ENCODE data around the gene PCBP2.

The PCBP2 gene

GRCh38 chr12:53450936-53451335, 966 bp upstream of the PCBP2 start:
- no peak overlapping the region for H3K4me3 ChIP-seq (replicated peaks; ENCODE audit: low read depth, low read length)
- no peak for DNase-seq (ENCODE audit: extremely low read depth, low read depth)
- TF ChIP-seq CTCF (IDR thresholded peaks at IDR 0.05; ENCODE audit: low read depth, low read length, missing control alignments): no peak

GRCh38 chr12:53452159-53453077, 516 bp downstream of the PCBP2 start:
- no peak for DNase-seq (ENCODE audit: extremely low read depth, low read depth)
- peak overlapping the region; percentile 69 for H3K4me3 ChIP-seq (replicated peaks; ENCODE audit: low read depth, low read length)
- TF ChIP-seq CTCF (IDR thresholded peaks at IDR 0.05; ENCODE audit: low read depth, low read length, missing control alignments): peak; percentile 10

- H3K4me3 ChIP-seq (replicated peaks; ENCODE audit: low read depth, low read length): peak overlapping the region; percentile 69
- no peak for TF ChIP-seq CTCF (IDR thresholded peaks at IDR 0.05; ENCODE audit: low read depth, low read length, missing control alignments)
Measured at GRCh38 chr12:53453953-53454640, 2.2 kb downstream of the PCBP2 start.

DNA sequence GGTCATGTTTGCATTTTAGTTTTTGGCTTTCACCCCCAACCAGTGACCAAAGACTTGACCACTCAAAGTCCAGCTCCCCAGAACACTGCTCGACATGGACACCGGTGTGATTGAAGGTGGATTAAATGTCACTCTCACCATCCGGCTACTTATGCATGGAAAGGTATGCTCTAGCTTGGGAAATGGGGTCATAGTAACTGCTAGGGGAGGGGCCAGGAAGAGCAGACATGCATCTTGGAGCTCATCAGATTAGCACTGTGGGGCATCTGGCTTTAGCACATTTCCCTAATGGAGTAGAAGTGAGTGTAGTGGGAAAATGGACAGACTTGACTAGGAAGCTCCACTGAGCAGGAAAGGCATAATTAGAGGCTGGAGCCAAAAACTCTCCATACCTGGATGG, 2.8 kb downstream of the PCBP2 start:
- no peak for TF ChIP-seq CTCF (IDR thresholded peaks at IDR 0.05; ENCODE audit: low read depth, low read length, missing control alignments)
- peak overlapping the region; percentile 69 for H3K4me3 ChIP-seq (replicated peaks; ENCODE audit: low read depth, low read length)
- DNase-seq (ENCODE audit: extremely low read depth, low read depth): no peak

More at GRCh38 chr12:53453953-53454640, 2.2 kb downstream of the PCBP2 start:
- DNase-seq (ENCODE audit: extremely low read depth, low read depth): no peak

- no peak for TF ChIP-seq CTCF (IDR thresholded peaks at IDR 0.05; ENCODE audit: low read depth, low read length, missing control alignments)
- DNase-seq (ENCODE audit: extremely low read depth, low read depth): no peak
- H3K4me3 ChIP-seq (replicated peaks; ENCODE audit: low read depth, low read length): no peak overlapping the region
Measured at GRCh38 chr12:53456654-53457366, 4.9 kb downstream of the PCBP2 start.

- H3K4me3 ChIP-seq (replicated peaks; ENCODE audit: low read depth, low read length): no peak overlapping the region
- no peak for DNase-seq (ENCODE audit: extremely low read depth, low read depth)
- TF ChIP-seq CTCF (IDR thresholded peaks at IDR 0.05; ENCODE audit: low read depth, low read length, missing control alignments): no peak
Measured at GRCh38 chr12:53459097-53459496, 7.2 kb downstream of the PCBP2 start.
